IMR-90 (cell line): ENCODE data around the gene SLC47A2. TPM values are rescaled to one million over a fixed set of nuclear protein-coding genes. Genes with fewer than 3 reads are reported as not detected.
A peak's percentile ranks its signal among the peaks of the same experiment; 100 is the strongest.

Experiments used
- ATAC-seq: fragments of 200-7000 bp; cut with Tn5 transposase; 2 replicates; pipeline ENCODE4 v1.9.1; 2020; ENCODE audit warnings: low read depth, mild to moderate bottlenecking, moderate library complexity
- BruUV-seq: library from RNA; stranded (reverse); fragments of 400-500 nt; replicated peaks from 2 replicates; lab custom pipeline; 2021; lab: Mats Ljungman, UMichigan
- CTCF ChIA-PET: fragments of 300-600 bp; formaldehyde crosslinking; extraction: SDS; loops from one replicate; lab custom pipeline; 2021; ENCODE audit warnings: antibody characterized with exemption; lab: Yijun Ruan, JAX
- POLR2A ChIA-PET: fragments of 300-600 bp; sonication (Branson Sonifier 250); formaldehyde crosslinking; loops from one replicate; lab custom pipeline; 2022; ENCODE audit warnings: antibody characterized with exemption; ENCODE audit not compliant: unreplicated experiment; lab: Charles Lee
- DNase-seq: peaks from one replicate; pipeline ENCODE4 v3.0.0; 2013
- H2AFZ ChIP-seq: replicated peaks from 2 replicates; pipeline ENCODE3; 2013; ENCODE audit warnings: low read length, mild to moderate bottlenecking; ENCODE audit not compliant: poor library complexity
- H2AK5ac ChIP-seq: 2 replicates; pipeline ENCODE4 v1.6.1; 2013; ENCODE audit warnings: low read depth, low read length, inconsistent platforms
- H2AK9ac ChIP-seq: replicated peaks from 2 replicates; pipeline ENCODE3; 2013; ENCODE audit warnings: mild to moderate bottlenecking, low read depth, low read length, moderate library complexity; ENCODE audit not compliant: poor library complexity
- H2BK120ac ChIP-seq: 2 replicates; pipeline ENCODE4 v1.6.1; 2013; ENCODE audit warnings: low read depth, low read length, inconsistent platforms
- H2BK15ac ChIP-seq: 3 replicates; pipeline ENCODE4 v1.6.1; 2013; ENCODE audit warnings: low read depth, low read length, inconsistent platforms
- H2BK20ac ChIP-seq: 2 replicates; pipeline ENCODE4 v1.6.1; 2013; ENCODE audit warnings: low read depth, mild to moderate bottlenecking, inconsistent platforms, low read length, moderate library complexity
- H2BK5ac ChIP-seq: 2 replicates; pipeline ENCODE4 v1.6.1; 2013; ENCODE audit warnings: mild to moderate bottlenecking, low read depth, low read length, inconsistent platforms; ENCODE audit not compliant: poor library complexity, severe bottlenecking
- H3K14ac ChIP-seq: replicated peaks from 2 replicates; pipeline ENCODE4 v1.6.1; 2013; ENCODE audit warnings: low read depth, low read length, inconsistent platforms
- H3K18ac ChIP-seq: 2 replicates; pipeline ENCODE4 v1.6.1; 2013; ENCODE audit warnings: low read depth, low read length, control low read depth
- H3K23ac ChIP-seq: 2 replicates; pipeline ENCODE4 v1.6.1; 2013; ENCODE audit warnings: low read depth, low read length, inconsistent platforms
- H3K27ac ChIP-seq: 2 replicates; pipeline ENCODE4 v1.5.1; 2013; ENCODE audit warnings: mild to moderate bottlenecking, control low read depth, low read length; ENCODE audit not compliant: insufficient read depth
- H3K27me3 ChIP-seq: 2 replicates; pipeline ENCODE4 v1.6.1; 2013; ENCODE audit warnings: low read length; ENCODE audit not compliant: control insufficient read depth, insufficient read depth
- H3K36me3 ChIP-seq: 2 replicates; pipeline ENCODE4 v1.6.1; 2013; ENCODE audit warnings: low read length, mixed read lengths; ENCODE audit not compliant: control insufficient read depth, insufficient read depth
- H3K4ac ChIP-seq: 2 replicates; pipeline ENCODE4 v1.6.1; 2013; ENCODE audit warnings: low read depth, low read length, inconsistent platforms
- H3K4me1 ChIP-seq: 2 replicates; pipeline ENCODE4 v1.6.1; 2013; ENCODE audit warnings: low read length, mixed read lengths; ENCODE audit not compliant: control insufficient read depth, insufficient read depth
- H3K4me2 ChIP-seq: 2 replicates; pipeline ENCODE4 v1.6.1; 2013; ENCODE audit warnings: low read depth, mild to moderate bottlenecking, control low read depth, low read length, moderate library complexity
- H3K4me3 ChIP-seq: 2 replicates; pipeline ENCODE4 v1.5.1; 2013; ENCODE audit warnings: low read depth, mild to moderate bottlenecking, control low read depth, low read length, moderate library complexity; ENCODE audit not compliant: insufficient read depth
- H3K56ac ChIP-seq: 2 replicates; pipeline ENCODE4 v1.6.1; 2013; ENCODE audit warnings: low read length, inconsistent platforms; ENCODE audit not compliant: insufficient read depth; ENCODE audit errors: extremely low read depth
- H3K79me1 ChIP-seq, 2 experiments: 2 replicates each; pipeline ENCODE4 v1.6.1; 2013; ENCODE audit warnings: low read length in 2 of 2, inconsistent platforms in 1 of 2, low read depth in 1 of 2
- H3K9ac ChIP-seq: 2 replicates; pipeline ENCODE4 v1.6.1; 2013; ENCODE audit warnings: low read depth, low read length, control low read depth
- H3K9me1 ChIP-seq: 2 replicates; pipeline ENCODE4 v1.6.1; 2013; ENCODE audit warnings: low read length, inconsistent platforms; ENCODE audit not compliant: insufficient read depth
- H3K9me3 ChIP-seq: 2 replicates; pipeline ENCODE4 v1.6.1; 2013; ENCODE audit warnings: low read length; ENCODE audit not compliant: control insufficient read depth, insufficient read depth
- H4K20me1 ChIP-seq: 2 replicates; pipeline ENCODE4 v1.6.1; 2013; ENCODE audit warnings: low read length, inconsistent platforms; ENCODE audit not compliant: insufficient read depth
- H4K5ac ChIP-seq: 2 replicates; pipeline ENCODE4 v1.6.1; 2013; ENCODE audit warnings: mild to moderate bottlenecking, low read depth, low read length, control low read depth
- H4K8ac ChIP-seq, 2 experiments: 2 replicates each; pipeline ENCODE4 v1.6.1; 2013; ENCODE audit warnings: low read depth in 2 of 2, low read length in 2 of 2, control low read depth in 1 of 2, inconsistent platforms in 1 of 2
- H4K91ac ChIP-seq: 2 replicates; pipeline ENCODE4 v1.6.1; 2013; ENCODE audit warnings: low read depth, low read length, inconsistent platforms; ENCODE audit not compliant: insufficient read depth
- BHLHE40 ChIP-seq: fragments of 150-350 bp; IDR thresholded peaks from 2 replicates; pipeline ENCODE4 v1.6.1; 2016; ENCODE audit warnings: mild to moderate bottlenecking, low read depth, low read length
- CEBPB ChIP-seq: IDR thresholded peaks from 2 replicates; pipeline ENCODE4 v1.6.1; 2012; ENCODE audit warnings: low read depth, low read length, improper control_type of control experiment
- CHD1 ChIP-seq: IDR thresholded peaks from 2 replicates; pipeline ENCODE4 v1.6.1; 2012; ENCODE audit warnings: low read depth, low read length, improper control_type of control experiment
- CTCF ChIP-seq: conservative IDR thresholded peaks from 2 replicates; pipeline ENCODE4 v1.5.1; 2012; ENCODE audit warnings: mild to moderate bottlenecking, low read depth, low read length, improper control_type of control experiment
- FOS ChIP-seq: fragments of 150-350 bp; IDR thresholded peaks from 2 replicates; pipeline ENCODE4 v1.6.1; 2016; ENCODE audit warnings: low read depth, low read length
- MAFK ChIP-seq: IDR thresholded peaks from 2 replicates; pipeline ENCODE4 v1.6.1; 2012; ENCODE audit warnings: low read depth, low read length, improper control_type of control experiment
- MAZ ChIP-seq: IDR thresholded peaks from 2 replicates; pipeline ENCODE4 v1.6.1; 2012; ENCODE audit warnings: low read depth, mild to moderate bottlenecking, low read length, improper control_type of control experiment, moderate library complexity, borderline replicate concordance
- MXI1 ChIP-seq: IDR thresholded peaks from 2 replicates; pipeline ENCODE4 v1.6.1; 2012; ENCODE audit warnings: low read depth, mild to moderate bottlenecking, low read length, moderate library complexity, borderline replicate concordance
- NFE2L2 ChIP-seq: fragments of 150-350 bp; IDR thresholded peaks from 2 replicates; pipeline ENCODE4 v1.6.1; 2016; ENCODE audit warnings: low read depth, mild to moderate bottlenecking, low read length
- POLR2A ChIP-seq: IDR thresholded peaks from 2 replicates; pipeline ENCODE4 v1.6.1; 2012; ENCODE audit warnings: mild to moderate bottlenecking, low read depth, low read length
- RAD21 ChIP-seq: IDR thresholded peaks from 2 replicates; pipeline ENCODE4 v1.6.1; 2012; ENCODE audit warnings: low read length, improper control_type of control experiment
- RCOR1 ChIP-seq: IDR thresholded peaks from 2 replicates; pipeline ENCODE4 v1.6.1; 2012; ENCODE audit warnings: mild to moderate bottlenecking, low read length, improper control_type of control experiment; ENCODE audit not compliant: insufficient replicate concordance
- RFX5 ChIP-seq: IDR thresholded peaks from 2 replicates; pipeline ENCODE4 v1.8.0; 2012; ENCODE audit warnings: low read depth, mild to moderate bottlenecking, low read length, moderate library complexity
- WGBS, 2 experiments: methylation state at CpG; one replicate each; pipeline versions ENCODE4 v1.1.5 to v1.1.7; 2013; ENCODE audit warnings: missing lambda C conversion rate in 2 of 2; ENCODE audit not compliant: insufficient read length in 1 of 2; ENCODE audit errors: extremely low coverage in 2 of 2; 5-methylcytosine and 5-hydroxymethylcytosine counted together
- dilution Hi-C: fragments of 300-500 bp; cut with HindIII; formaldehyde crosslinking; loops from one replicate; pipeline ENCODE4 v1.14.3; 2018; ENCODE audit warnings: low sequenced_read_pairs; ENCODE audit not compliant: unreplicated experiment
- in situ Hi-C: fragments of 300-500 bp; cut with MboI; formaldehyde crosslinking; loops from 3 replicates; pipeline ENCODE4 v1.14.3; 2019; ENCODE audit warnings: low sequenced_read_pairs, inconsistent platforms, mixed read lengths
- intact Hi-C: fragments of 100-400 bp; cut with micrococcal nuclease; formaldehyde crosslinking; loops from 2 replicates; pipeline ENCODE4 v1.10.0; 2022
- polyA plus RNA-seq, 3 experiments: library from polyadenylated mRNA; depleted of rRNA; stranded (reverse); fragments of >200 nt; gene quantifications; 2 replicates each; pipeline ENCODE4 v1.2.3, GENCODE V29; 2012; ENCODE audit warnings: low replicate concordance in 1 of 3
- total RNA-seq: library from RNA; depleted of rRNA; stranded (reverse); fragments of >200 nt; gene quantifications from 2 replicates; pipeline ENCODE4 v1.2.3, GENCODE V29; 2012
- TF ChIP-seq, protein P1 (sequence below): fragments of 150-350 bp; IDR thresholded peaks from 2 replicates; pipeline ENCODE4 v1.6.1; 2016; ENCODE audit warnings: low read depth, mild to moderate bottlenecking, low read length, moderate library complexity, borderline replicate concordance
- TF ChIP-seq, protein P2 (sequence below): fragments of 150-350 bp; IDR thresholded peaks from 2 replicates; pipeline ENCODE4 v1.6.1; 2017; ENCODE audit warnings: mild to moderate bottlenecking, antibody characterized with exemption, low read length, low read depth

Gene SLC47A2
- total and polyA plus RNA-seq, 2 of the 4 experiments (the other 2 are of a cell fraction) = not detected

DNA sequence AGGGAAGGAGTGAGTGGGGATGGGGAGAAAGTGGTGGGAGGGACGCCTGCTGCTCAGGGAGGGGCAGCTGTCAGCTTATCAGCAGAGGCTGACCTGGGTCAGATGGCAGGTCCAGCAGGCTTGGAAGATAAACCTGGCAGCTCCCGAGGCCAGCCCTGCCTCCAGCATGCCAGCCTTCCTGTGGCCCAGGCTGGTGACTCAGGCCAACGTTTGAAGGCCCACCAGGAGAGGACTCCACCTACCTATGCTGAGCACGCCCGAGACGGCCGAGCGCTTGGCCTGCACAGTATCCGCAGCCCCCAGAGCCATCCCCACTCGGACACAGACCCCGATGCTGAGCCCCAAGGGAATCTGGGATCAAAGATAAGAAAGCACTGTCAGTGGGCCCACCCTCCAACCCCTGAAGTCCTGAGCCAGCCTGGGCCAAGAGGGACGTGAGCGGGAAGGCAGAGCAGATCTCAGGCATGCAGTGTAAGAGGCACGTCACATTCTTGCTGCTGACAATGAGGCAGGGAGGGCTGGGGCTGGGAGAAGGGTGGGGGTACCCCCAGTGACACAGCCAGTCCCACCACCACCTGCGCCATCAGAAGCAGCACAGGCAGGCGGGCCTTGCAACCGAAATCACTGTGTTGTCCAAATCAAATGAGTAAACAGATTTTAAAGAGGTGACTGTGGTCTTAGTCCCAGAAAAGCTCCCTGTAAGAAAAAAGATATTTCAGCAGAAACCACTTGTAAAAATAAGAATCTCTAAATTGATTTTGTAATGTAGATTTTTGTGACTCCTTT is 12.4 kb downstream of the SLC47A2 start:
- intact Hi-C loops (no loop called here), in situ Hi-C loops (no loop called here), dilution Hi-C loops (no loop called here)
- BruUV-seq = no TSS peak
- H3K27ac ChIP-seq = no peak overlapping the region
- no peak overlapping the region for H3K9ac ChIP-seq
- no peak overlapping the region for H3K23ac ChIP-seq
- ChIA-PET POLR2A (no interaction called here), CTCF (interaction anchor here (0.6 to 0.7 kb wide), 3 partner anchors 21 to 1415 kb away, joined by 3 to 5 read pairs (median 4); no protein-coding TSS in a partner anchor)
- no peak overlapping the region for H3K4ac ChIP-seq
- H2BK5ac ChIP-seq = no peak overlapping the region
- H3K36me3 ChIP-seq = no peaks in the 10 kb centered on the region
- no peak overlapping the region for H4K8ac ChIP-seq
- peak overlapping the region; percentile 41 for H2AFZ ChIP-seq
- H3K56ac ChIP-seq = no peak overlapping the region
- no peak overlapping the region for H2BK120ac ChIP-seq
- no peak overlapping the region for H2AK5ac ChIP-seq
- ATAC-seq (no peak), DNase-seq (no peak)
- no peak overlapping the region for H4K91ac ChIP-seq
- no peak overlapping the region for H3K4me2 ChIP-seq
- peaks cover 22% of the 10 kb centered on the region for H3K27me3 ChIP-seq
- WGBS, 2 experiments = 13% methylated on average over 1 of the region's 17 CpGs; no CpG with 5 or more reads in 1 of the 2 experiments
- no peaks in the 10 kb centered on the region for H3K9me1 ChIP-seq
- H3K14ac ChIP-seq = no peak overlapping the region
- no peaks in the 10 kb centered on the region for H3K9me3 ChIP-seq
- H2BK20ac ChIP-seq = no peak overlapping the region
- H3K4me3 ChIP-seq = no peak overlapping the region
- no peak overlapping the region for H2BK15ac ChIP-seq
- H3K18ac ChIP-seq = no peak overlapping the region
- H4K5ac ChIP-seq = no peak overlapping the region
- no peaks in the 10 kb centered on the region; the same call in 1 of the 2 replicates for H3K4me1 ChIP-seq
- no peaks in the 10 kb centered on the region for H4K20me1 ChIP-seq
- H2AK9ac ChIP-seq = no peak overlapping the region
- H3K79me1 ChIP-seq = no peaks in the 10 kb centered on the region
- TF ChIP-seq POLR2A (no peak), CEBPB (no peak), FOS (no peak), MXI1 (no peak), RAD21 (no peak), BHLHE40 (no peak), MAZ (no peak), CHD1 (no peak), NFE2L2 (no peak), MAFK (no peak), CTCF (no peak), RCOR1 (no peak), RFX5 (no peak)
- TF ChIP-seq, protein P1, sequence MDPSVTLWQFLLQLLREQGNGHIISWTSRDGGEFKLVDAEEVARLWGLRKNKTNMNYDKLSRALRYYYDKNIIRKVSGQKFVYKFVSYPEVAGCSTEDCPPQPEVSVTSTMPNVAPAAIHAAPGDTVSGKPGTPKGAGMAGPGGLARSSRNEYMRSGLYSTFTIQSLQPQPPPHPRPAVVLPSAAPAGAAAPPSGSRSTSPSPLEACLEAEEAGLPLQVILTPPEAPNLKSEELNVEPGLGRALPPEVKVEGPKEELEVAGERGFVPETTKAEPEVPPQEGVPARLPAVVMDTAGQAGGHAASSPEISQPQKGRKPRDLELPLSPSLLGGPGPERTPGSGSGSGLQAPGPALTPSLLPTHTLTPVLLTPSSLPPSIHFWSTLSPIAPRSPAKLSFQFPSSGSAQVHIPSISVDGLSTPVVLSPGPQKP = no peak
- TF ChIP-seq, protein P2, sequence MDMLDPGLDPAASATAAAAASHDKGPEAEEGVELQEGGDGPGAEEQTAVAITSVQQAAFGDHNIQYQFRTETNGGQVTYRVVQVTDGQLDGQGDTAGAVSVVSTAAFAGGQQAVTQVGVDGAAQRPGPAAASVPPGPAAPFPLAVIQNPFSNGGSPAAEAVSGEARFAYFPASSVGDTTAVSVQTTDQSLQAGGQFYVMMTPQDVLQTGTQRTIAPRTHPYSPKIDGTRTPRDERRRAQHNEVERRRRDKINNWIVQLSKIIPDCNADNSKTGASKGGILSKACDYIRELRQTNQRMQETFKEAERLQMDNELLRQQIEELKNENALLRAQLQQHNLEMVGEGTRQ = no peak
